HCT116 (cell line): ENCODE measurements around the gene PACRG. TPM values are rescaled to one million over a fixed set of nuclear protein-coding genes. Genes with fewer than 3 reads are reported as not detected.

ENCODE experiments used
- ATAC-seq: fragments of 200-7000 bp; cut with Tn5 transposase; 2 replicates; pipeline ENCODE4 v1.9.1; 2020; ENCODE audit warnings: mild to moderate bottlenecking, moderate library complexity
- BruUV-seq: library from RNA; stranded (reverse); fragments of 400-500 nt; replicated peaks from 2 replicates; lab custom pipeline; 2021; lab: Mats Ljungman, UMichigan
- CTCF ChIA-PET: fragments of 300-600 bp; sonication (Branson Sonifier 250); formaldehyde crosslinking; loops from one replicate; lab custom pipeline; 2021; ENCODE audit warnings: antibody characterized with exemption; lab: Charles Lee
- POLR2A ChIA-PET: fragments of 300-600, 350-600 bp; sonication (Branson Sonifier 250); formaldehyde crosslinking; loops from one replicate; lab custom pipeline; 2021; ENCODE audit warnings: antibody characterized with exemption; lab: Charles Lee
- RAD21 ChIA-PET, 2 experiments: fragments of 300-600 bp; sonication (Branson Sonifier 250); formaldehyde crosslinking; loops; one replicate each; lab custom pipeline; 2023; ENCODE audit warnings: low total read pairs in 2 of 2; ENCODE audit not compliant: uncharacterized antibody in 2 of 2, unreplicated experiment in 2 of 2, low non-redundant PET in 1 of 2; lab: Charles Lee
- DNase-seq: peaks from one replicate; pipeline ENCODE4 v3.0.0-alpha.2; 2010; ENCODE audit warnings: low read depth, low spot score
- H2AFZ ChIP-seq: fragments of 200-600 bp; shearing (Covaris generic), sonication (generic); 2 replicates; pipeline ENCODE4 v1.6.1; 2017; ENCODE audit warnings: low read depth, mixed run types, mixed read lengths, antibody characterized with exemption, low read length; ENCODE audit not compliant: poor library complexity, severe bottlenecking
- H3K27ac ChIP-seq: 2 replicates; pipeline ENCODE4 v1.5.1; 2012; ENCODE audit warnings: low read depth, low read length
- H3K27me3 ChIP-seq: fragments of 200-600 bp; sonication (generic); 2 replicates; pipeline ENCODE4 v1.6.1; 2016; ENCODE audit warnings: mixed run types, low read length, mixed read lengths; ENCODE audit not compliant: insufficient read depth
- H3K36me3 ChIP-seq, 2 experiments: fragments of 200-500 bp in 1 of 2; fragments of 200-600 bp in 1 of 2; sonication (Bioruptor generic) in 1 of 2; sonication (generic) in 1 of 2; 2 replicates each; pipeline versions ENCODE4 v1.5.1 to v1.6.1; 2014 to 2016; ENCODE audit warnings: low read length in 2 of 2, inconsistent platforms in 1 of 2, mixed read lengths in 1 of 2, mixed run types in 1 of 2; ENCODE audit not compliant: insufficient read depth in 2 of 2, control insufficient read depth in 1 of 2
- H3K4me1 ChIP-seq, 2 experiments: fragments of 200-600 bp in 1 of 2; sonication (generic) in 1 of 2; 2 replicates each; pipeline versions ENCODE4 v1.5.1 to v1.6.1; 2012 to 2017; ENCODE audit warnings: low read length in 2 of 2, inconsistent platforms in 1 of 2, mild to moderate bottlenecking in 1 of 2, mixed read lengths in 1 of 2, mixed run types in 1 of 2, moderate library complexity in 1 of 2; ENCODE audit not compliant: insufficient read depth in 2 of 2, control insufficient read depth in 1 of 2
- H3K4me2 ChIP-seq: fragments of 200-600 bp; sonication (generic); 2 replicates; pipeline ENCODE4 v1.6.1; 2017; ENCODE audit warnings: mixed run types, low read length, mixed read lengths
- H3K4me3 ChIP-seq, 2 experiments: fragments of 200-600 bp in 1 of 2; sonication (generic) in 1 of 2; replicated peaks in 1 of 2; 2 replicates each; pipeline ENCODE4 v1.5.1; 2011 to 2016; ENCODE audit warnings: low read length in 2 of 2, control low read depth in 1 of 2, low read depth in 1 of 2, mild to moderate bottlenecking in 1 of 2, mixed read lengths in 1 of 2, mixed run types in 1 of 2
- H3K79me2 ChIP-seq: fragments of 200-600 bp; sonication (generic); 2 replicates; pipeline ENCODE4 v1.6.1; 2017; ENCODE audit warnings: mild to moderate bottlenecking, mixed run types, low read length, moderate library complexity, mixed read lengths; ENCODE audit not compliant: insufficient read depth
- H3K9ac ChIP-seq: fragments of 200-600 bp; sonication (generic); 2 replicates; pipeline ENCODE4 v1.6.1; 2016; ENCODE audit warnings: low read length, mixed read lengths
- H3K9me2 ChIP-seq: fragments of 200-600 bp; sonication (generic), shearing (Covaris generic); 2 replicates; pipeline ENCODE4 v1.6.1; 2017; ENCODE audit warnings: mixed run types, mild to moderate bottlenecking, moderate library complexity; ENCODE audit not compliant: insufficient read depth
- H3K9me3 ChIP-seq, 2 experiments: fragments of 200-500 bp in 1 of 2; fragments of 200-600 bp in 1 of 2; sonication (Bioruptor generic) in 1 of 2; sonication (generic) in 1 of 2; 2 replicates each; pipeline ENCODE4 v1.6.1; 2014 to 2017; ENCODE audit warnings: low read length in 2 of 2, mixed read lengths in 2 of 2, inconsistent platforms in 1 of 2, low read depth in 1 of 2, mild to moderate bottlenecking in 1 of 2, mixed run types in 1 of 2, moderate library complexity in 1 of 2; ENCODE audit not compliant: control insufficient read depth in 1 of 2, insufficient read depth in 1 of 2
- H4K20me1 ChIP-seq: fragments of 200-600 bp; sonication (generic), shearing (Covaris generic); 2 replicates; pipeline ENCODE4 v1.6.1; 2017; ENCODE audit warnings: mixed run types, mild to moderate bottlenecking, moderate library complexity; ENCODE audit not compliant: insufficient read depth
- EGR1 ChIP-seq: IDR thresholded peaks from 2 replicates; pipeline ENCODE4 v1.6.1; 2012; ENCODE audit warnings: low read depth
- ELF1 ChIP-seq: IDR thresholded peaks from 2 replicates; pipeline ENCODE4 v1.6.1; 2012; ENCODE audit warnings: low read depth, borderline replicate concordance
- EZH2phosphoT487 ChIP-seq: fragments of 200-600 bp; IDR thresholded peaks from 2 replicates; pipeline ENCODE4 v1.6.1; 2018; ENCODE audit warnings: antibody characterized with exemption, borderline replicate concordance
- FOSL1 ChIP-seq: IDR thresholded peaks from 2 replicates; pipeline ENCODE4 v1.6.1; 2012; ENCODE audit warnings: low read depth
- POLR2A ChIP-seq: IDR thresholded peaks from 2 replicates; pipeline ENCODE4 v1.7.0; 2011; ENCODE audit warnings: borderline replicate concordance; ENCODE audit not compliant: insufficient read depth, insufficient read length; ENCODE audit errors: extremely low read depth
- POLR2AphosphoS5 ChIP-seq: IDR thresholded peaks from 2 replicates; pipeline ENCODE4 v1.6.1; 2011; ENCODE audit warnings: mild to moderate bottlenecking, low read depth, low read length, moderate library complexity
- SIN3A ChIP-seq: IDR thresholded peaks from 2 replicates; pipeline ENCODE4 v1.6.1; 2012; ENCODE audit warnings: low read depth
- YY1 ChIP-seq: IDR thresholded peaks from 2 replicates; pipeline ENCODE4 v1.6.1; 2011; ENCODE audit warnings: low read length, low read depth, moderate library complexity, mild to moderate bottlenecking; ENCODE audit not compliant: insufficient replicate concordance; ENCODE audit errors: extremely low read depth
- ZFX ChIP-seq: fragments of 450-650 bp; IDR thresholded peaks from 2 replicates; pipeline ENCODE4 v1.6.1; 2017
- intact Hi-C: fragments of 100-400 bp; cut with micrococcal nuclease; formaldehyde crosslinking; loops from 2 replicates; pipeline ENCODE4 v1.10.0; 2022
- total RNA-seq: library from RNA; stranded (reverse); gene quantifications from one replicate; pipeline ENCODE4 v1.2.1, GENCODE V29; 2021; ENCODE audit not compliant: unreplicated experiment
- TF ChIP-seq, protein P1 (sequence below), 3 experiments: fragments of 200-600 bp in 1 of 3; sonication (generic) in 1 of 3; IDR thresholded peaks in 2 of 3; conservative IDR thresholded peaks in 1 of 3; 2 replicates each; pipeline ENCODE4 v1.5.1; 2012 to 2017; ENCODE audit warnings: low read depth in 2 of 3, low read length in 2 of 3, antibody characterized with exemption in 1 of 3, borderline replicate concordance in 1 of 3, control low read depth in 1 of 3, mild to moderate bottlenecking in 1 of 3, mixed read lengths in 1 of 3, mixed run types in 1 of 3, moderate library complexity in 1 of 3; ENCODE audit not compliant: insufficient read depth in 1 of 3
- TF ChIP-seq, protein P2 (sequence below): IDR thresholded peaks from 2 replicates; pipeline ENCODE4 v1.6.1; 2012
- TF ChIP-seq, protein P3 (sequence below): IDR thresholded peaks from 2 replicates; pipeline ENCODE4 v1.6.1; 2011; ENCODE audit warnings: mild to moderate bottlenecking, low read length, moderate library complexity; ENCODE audit not compliant: insufficient replicate concordance; ENCODE audit errors: extremely low read depth

PACRG gene
- total RNA-seq, 1 experiment from 2014 or later: 0.71 TPM

DNA sequence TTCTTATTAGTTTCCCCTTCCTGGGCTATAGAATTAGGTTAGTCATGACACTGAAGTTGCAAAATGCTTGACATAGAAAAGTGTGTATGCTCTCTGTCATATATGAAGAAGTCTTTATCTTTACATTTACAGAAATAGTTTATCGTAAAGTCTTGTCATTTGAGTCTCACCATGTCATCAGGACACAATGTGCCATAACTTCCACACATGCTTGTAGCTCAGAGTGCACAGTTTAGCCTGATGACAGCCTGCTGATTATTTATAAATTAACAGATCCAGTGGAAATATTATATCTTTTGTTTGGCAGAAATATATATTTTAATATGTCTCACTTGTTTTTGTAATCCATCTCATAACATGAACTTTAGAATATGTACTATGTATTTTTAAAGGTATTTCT, 399.8 kb downstream of the PACRG start:
- Histone ChIP-seq H3K36me3 (no peaks in the 10 kb centered on the region), H3K4me2 (no peak overlapping the region), H3K79me2 (no peaks in the 10 kb centered on the region), H3K27me3 (no peaks in the 10 kb centered on the region), H3K4me3 (no peak overlapping the region), H3K4me1 (no peaks in the 10 kb centered on the region), H3K27ac (no peak overlapping the region), H4K20me1 (no peaks in the 10 kb centered on the region), H2AFZ (no peak overlapping the region), H3K9me2 (no peaks in the 10 kb centered on the region), H3K9ac (no peak overlapping the region), H3K9me3 (no peaks in the 10 kb centered on the region)
- ChIA-PET CTCF (no interaction called here), RAD21 (no interaction called here), POLR2A (no interaction called here)
- ATAC-seq (no peak), DNase-seq (no peak)
- intact Hi-C loops: no loop called here
- TF ChIP-seq, protein P1, sequence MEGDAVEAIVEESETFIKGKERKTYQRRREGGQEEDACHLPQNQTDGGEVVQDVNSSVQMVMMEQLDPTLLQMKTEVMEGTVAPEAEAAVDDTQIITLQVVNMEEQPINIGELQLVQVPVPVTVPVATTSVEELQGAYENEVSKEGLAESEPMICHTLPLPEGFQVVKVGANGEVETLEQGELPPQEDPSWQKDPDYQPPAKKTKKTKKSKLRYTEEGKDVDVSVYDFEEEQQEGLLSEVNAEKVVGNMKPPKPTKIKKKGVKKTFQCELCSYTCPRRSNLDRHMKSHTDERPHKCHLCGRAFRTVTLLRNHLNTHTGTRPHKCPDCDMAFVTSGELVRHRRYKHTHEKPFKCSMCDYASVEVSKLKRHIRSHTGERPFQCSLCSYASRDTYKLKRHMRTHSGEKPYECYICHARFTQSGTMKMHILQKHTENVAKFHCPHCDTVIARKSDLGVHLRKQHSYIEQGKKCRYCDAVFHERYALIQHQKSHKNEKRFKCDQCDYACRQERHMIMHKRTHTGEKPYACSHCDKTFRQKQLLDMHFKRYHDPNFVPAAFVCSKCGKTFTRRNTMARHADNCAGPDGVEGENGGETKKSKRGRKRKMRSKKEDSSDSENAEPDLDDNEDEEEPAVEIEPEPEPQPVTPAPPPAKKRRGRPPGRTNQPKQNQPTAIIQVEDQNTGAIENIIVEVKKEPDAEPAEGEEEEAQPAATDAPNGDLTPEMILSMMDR (IDR thresholded peaks at IDR 0.05 in 2 of 3, conservative IDR thresholded peaks at IDR 0.05 in 1 of 3; ENCODE audit: borderline replicate concordance in 1 of 3, insufficient read depth in 1 of 3, low read depth in 2 of 3, low read length in 2 of 3): no peak
- TF ChIP-seq EGR1 (no peak), FOSL1 (no peak), POLR2A (no peak)
- TF ChIP-seq, protein P2, sequence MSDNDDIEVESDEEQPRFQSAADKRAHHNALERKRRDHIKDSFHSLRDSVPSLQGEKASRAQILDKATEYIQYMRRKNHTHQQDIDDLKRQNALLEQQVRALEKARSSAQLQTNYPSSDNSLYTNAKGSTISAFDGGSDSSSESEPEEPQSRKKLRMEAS: no peak
- no TSS peak for BruUV-seq

DNA sequence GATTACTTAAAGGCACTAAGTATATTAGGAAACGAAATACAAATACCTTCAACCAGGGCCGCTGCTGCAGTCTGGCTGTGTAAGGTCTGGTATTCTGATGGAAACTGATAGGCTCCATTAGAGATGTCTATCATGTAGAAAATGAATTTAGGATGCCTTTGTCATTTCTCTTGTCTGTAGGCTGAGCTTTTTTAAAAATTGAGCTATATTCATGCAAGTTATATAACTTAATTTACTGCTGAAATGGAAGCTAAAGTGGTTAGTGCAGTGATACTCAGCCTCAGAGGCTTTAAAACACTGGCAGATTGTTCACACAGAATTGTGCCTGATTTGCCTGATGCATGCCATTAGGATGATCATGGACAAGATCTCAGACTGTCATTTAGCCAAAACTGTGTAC, 400.6 kb downstream of the PACRG start:
- no TSS peak for BruUV-seq
- Histone ChIP-seq H2AFZ (no peak overlapping the region), H3K27ac (no peak overlapping the region), H3K9ac (no peak overlapping the region), H4K20me1 (no peaks in the 10 kb centered on the region), H3K9me3 (no peaks in the 10 kb centered on the region), H3K4me1 (no peaks in the 10 kb centered on the region), H3K4me2 (no peak overlapping the region), H3K79me2 (no peaks in the 10 kb centered on the region), H3K9me2 (no peaks in the 10 kb centered on the region), H3K36me3 (no peaks in the 10 kb centered on the region), H3K4me3 (no peak overlapping the region), H3K27me3 (no peaks in the 10 kb centered on the region)
- no peak for TF ChIP-seq POLR2A
- no peak for TF ChIP-seq SIN3A
- TF ChIP-seq, protein P3, sequence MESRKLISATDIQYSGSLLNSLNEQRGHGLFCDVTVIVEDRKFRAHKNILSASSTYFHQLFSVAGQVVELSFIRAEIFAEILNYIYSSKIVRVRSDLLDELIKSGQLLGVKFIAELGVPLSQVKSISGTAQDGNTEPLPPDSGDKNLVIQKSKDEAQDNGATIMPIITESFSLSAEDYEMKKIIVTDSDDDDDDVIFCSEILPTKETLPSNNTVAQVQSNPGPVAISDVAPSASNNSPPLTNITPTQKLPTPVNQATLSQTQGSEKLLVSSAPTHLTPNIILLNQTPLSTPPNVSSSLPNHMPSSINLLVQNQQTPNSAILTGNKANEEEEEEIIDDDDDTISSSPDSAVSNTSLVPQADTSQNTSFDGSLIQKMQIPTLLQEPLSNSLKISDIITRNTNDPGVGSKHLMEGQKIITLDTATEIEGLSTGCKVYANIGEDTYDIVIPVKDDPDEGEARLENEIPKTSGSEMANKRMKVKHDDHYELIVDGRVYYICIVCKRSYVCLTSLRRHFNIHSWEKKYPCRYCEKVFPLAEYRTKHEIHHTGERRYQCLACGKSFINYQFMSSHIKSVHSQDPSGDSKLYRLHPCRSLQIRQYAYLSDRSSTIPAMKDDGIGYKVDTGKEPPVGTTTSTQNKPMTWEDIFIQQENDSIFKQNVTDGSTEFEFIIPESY: no peak
- TF ChIP-seq ELF1: no peak
- TF ChIP-seq ZFX: no peak
- no peak for TF ChIP-seq POLR2AphosphoS5
- TF ChIP-seq YY1: no peak
- no peak for TF ChIP-seq EZH2phosphoT487
- RAD21 ChIA-PET: no interaction called here
- intact Hi-C loops: no loop called here
- ATAC-seq (no peak), DNase-seq (no peak)
- CTCF ChIA-PET: no interaction called here
- POLR2A ChIA-PET: no interaction called here
